GM23248 (cell line): ENCODE data around the gene BEX2. TPM values are rescaled to one million over a fixed set of nuclear protein-coding genes. Genes with fewer than 3 reads are reported as not detected.
A peak's percentile ranks its signal among the peaks of the same experiment; 100 is the strongest.

Experiments
- DNase-seq: peaks from one replicate; pipeline ENCODE4 v3.0.0-alpha.2; 2015
- H2AFZ ChIP-seq: fragments of 200-600 bp; sonication (generic); 2 replicates; pipeline ENCODE4 v1.6.1; 2016; ENCODE audit warnings: antibody characterized with exemption
- H3F3A ChIP-seq: fragments of 200-600 bp; sonication (generic); 2 replicates; pipeline ENCODE4 v1.6.1; 2016; ENCODE audit warnings: mild to moderate bottlenecking, antibody characterized with exemption, mixed run types; ENCODE audit not compliant: insufficient read depth
- H3K27ac ChIP-seq: fragments of 200-600 bp; sonication (generic); 2 replicates; pipeline ENCODE4 v1.5.1; 2016; ENCODE audit warnings: mild to moderate bottlenecking
- H3K27me3 ChIP-seq: fragments of 200-600 bp; sonication (generic); replicated peaks from 2 replicates; pipeline ENCODE4 v1.6.1; 2016; ENCODE audit warnings: mild to moderate bottlenecking; ENCODE audit not compliant: insufficient read depth
- H3K36me3 ChIP-seq: fragments of 200-600 bp; sonication (generic); 2 replicates; pipeline ENCODE4 v1.6.1; 2016; ENCODE audit warnings: low read depth, mild to moderate bottlenecking
- H3K4me1 ChIP-seq: fragments of 200-600 bp; sonication (generic); 2 replicates; pipeline ENCODE4 v1.6.1; 2016; ENCODE audit warnings: mild to moderate bottlenecking; ENCODE audit not compliant: insufficient read depth
- H3K4me2 ChIP-seq: fragments of 200-600 bp; sonication (generic); one replicate; pipeline ENCODE4 v1.6.1; 2016; ENCODE audit warnings: mild to moderate bottlenecking; ENCODE audit not compliant: unreplicated experiment
- H3K4me3 ChIP-seq: fragments of 200-600 bp; sonication (generic); 2 replicates; pipeline ENCODE4 v1.5.1; 2016; ENCODE audit warnings: mild to moderate bottlenecking
- H3K79me2 ChIP-seq: fragments of 200-600 bp; sonication (generic); 2 replicates; pipeline ENCODE4 v1.6.1; 2016; ENCODE audit warnings: mild to moderate bottlenecking; ENCODE audit not compliant: insufficient read depth
- H3K9ac ChIP-seq: fragments of 200-600 bp; sonication (generic); 2 replicates; pipeline ENCODE4 v1.6.1; 2016; ENCODE audit warnings: mild to moderate bottlenecking
- H3K9me2 ChIP-seq: fragments of 200-600 bp; sonication (generic); 2 replicates; pipeline ENCODE4 v1.6.1; 2016; ENCODE audit warnings: mixed run types, mild to moderate bottlenecking, moderate library complexity; ENCODE audit not compliant: insufficient read depth
- H3K9me3 ChIP-seq: fragments of 200-600 bp; sonication (generic); one replicate; pipeline ENCODE4 v1.6.1; 2017; ENCODE audit warnings: low read depth
- H4K20me1 ChIP-seq: fragments of 200-600 bp; sonication (generic); 2 replicates; pipeline ENCODE4 v1.6.0; 2016; ENCODE audit not compliant: insufficient read depth
- EZH2 ChIP-seq: fragments of 200-600 bp; sonication (generic); IDR thresholded peaks from 2 replicates; pipeline ENCODE4 v1.6.1; 2018; ENCODE audit warnings: antibody characterized with exemption, mild to moderate bottlenecking; ENCODE audit not compliant: insufficient read depth, poor library complexity, severe bottlenecking
- EZH2phosphoT487 ChIP-seq: fragments of 200-600 bp; sonication (generic); IDR thresholded peaks from 2 replicates; pipeline ENCODE4 v1.6.1; 2018; ENCODE audit warnings: antibody characterized with exemption, moderate library complexity, mild to moderate bottlenecking, low read depth; ENCODE audit not compliant: insufficient read depth
- WGBS, 2 experiments: methylation state at CpG; one replicate each; pipeline ENCODE4 v1.1.6; 2015 to 2017; ENCODE audit warnings: low lambda C conversion rate in 2 of 2, low coverage in 1 of 2; ENCODE audit errors: missing lambda C conversion rate in 2 of 2; 5-methylcytosine and 5-hydroxymethylcytosine counted together
- in situ Hi-C: fragments of 300-500 bp; cut with MboI; formaldehyde crosslinking; loops from 2 replicates; pipeline ENCODE4 v1.15.0; 2020
- polyA plus RNA-seq: library from polyadenylated mRNA; unstranded; fragments of >200 nt; fragmentation: Nextera tagmentation; extraction: Ambion mirVana; gene quantifications from 2 replicates; pipeline ENCODE4 v1.2.1, GENCODE V29; 2016
- small RNA-seq: library from RNA; depleted of rRNA; stranded (forward); fragments of <200 nt; gene quantifications from one replicate; pipeline ENCODE3, GENCODE V24; 2014; ENCODE audit warnings: low read depth, low replicate concordance
- total RNA-seq: library from RNA; depleted of rRNA; stranded (reverse); fragments of >200 nt; shearing (Covaris generic); gene quantifications from 2 replicates; pipeline ENCODE4 v1.2.3, GENCODE V29; 2014; rRNA removed

The BEX2 gene
- total and polyA plus RNA-seq, 2 experiments from 2014 or later: not detected

DNA sequence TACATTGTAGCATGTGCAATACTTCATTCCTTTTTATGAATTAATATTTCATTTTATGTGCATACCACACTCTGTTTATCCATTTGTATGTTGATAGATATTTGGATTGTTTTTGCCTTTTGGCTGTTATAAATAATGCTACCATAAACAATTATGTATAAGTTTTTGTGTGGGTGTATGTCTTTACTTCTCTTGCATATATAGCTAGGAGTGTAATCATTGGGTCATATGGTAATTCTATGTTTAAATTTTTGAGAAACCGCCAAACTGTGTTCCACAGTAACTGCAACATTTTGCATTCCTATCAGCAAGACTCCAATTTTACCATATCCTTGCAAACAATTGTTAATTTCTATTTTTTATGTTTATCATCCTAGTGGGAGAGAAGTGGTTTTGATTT lies 31.2 kb downstream of the BEX2 start:
- Histone ChIP-seq H3F3A (no peaks in the 10 kb centered on the region), H3K27me3 (no peaks in the 10 kb centered on the region; the same call in 1 of the 2 replicates), H3K36me3 (no peaks in the 10 kb centered on the region), H4K20me1 (no peaks in the 10 kb centered on the region), H3K4me1 (no peaks in the 10 kb centered on the region), H3K9me3 (no peaks in the 10 kb centered on the region), H2AFZ (no peak overlapping the region), H3K79me2 (no peaks in the 10 kb centered on the region), H3K27ac (no peak overlapping the region), H3K4me2 (no peak overlapping the region), H3K9ac (no peak overlapping the region), H3K4me3 (no peak overlapping the region), H3K9me2 (no peaks in the 10 kb centered on the region)
- TF ChIP-seq EZH2 (no peak), EZH2phosphoT487 (no peak)
- in situ Hi-C loops: no loop called here
- 60 to 63% methylated on average over 1 of the region's 1 CpG for WGBS, 2 experiments
- DNase-seq: no peak

DNA sequence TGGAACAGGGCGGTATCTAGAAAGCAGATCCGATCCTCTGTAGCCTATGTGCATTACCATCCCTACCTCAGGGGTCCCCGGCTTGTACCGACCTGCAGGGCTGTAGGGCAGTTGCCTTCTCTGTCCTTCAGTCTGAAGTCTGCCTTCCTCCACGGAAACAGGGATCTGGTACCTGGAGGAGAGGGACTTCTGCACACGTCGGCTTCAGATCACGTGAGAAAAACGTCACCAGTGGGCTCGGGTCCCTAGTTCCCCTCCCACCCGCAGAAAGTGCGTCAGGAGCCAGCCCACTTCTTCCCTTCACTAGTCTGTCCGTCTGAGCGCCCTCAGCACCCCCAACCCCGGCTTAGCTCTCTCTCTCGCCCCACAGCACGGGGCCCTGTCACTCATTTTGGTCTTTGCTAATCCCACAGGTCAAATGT lies 34.2 kb downstream of the BEX2 start, which contains the start of gene TCEAL5:
TCEAL5 (minus strand) TSS at position 170 of the 422 bp plus-strand sequence. CDS start 2,187 bp downstream, outside the sequence.
- Histone ChIP-seq H3K4me2 (no peak within 1 kb of the TSS), H4K20me1 (no peaks in the 10 kb centered on the region), H3K4me3 (no peak within 1 kb of the TSS), H3K9me2 (no peaks in the 10 kb centered on the region), H3K36me3 (no peaks in the 10 kb centered on the region), H3K27ac (no peak within 1 kb of the TSS), H3K9ac (no peak within 1 kb of the TSS), H3F3A (no peaks in the 10 kb centered on the region), H3K4me1 (no peaks in the 10 kb centered on the region), H2AFZ (no peak within 1 kb of the TSS), H3K79me2 (no peaks in the 10 kb centered on the region), H3K27me3 (no peaks in the 10 kb centered on the region; the same call in 1 of the 2 replicates), H3K9me3 (no peaks in the 10 kb centered on the region)
- TF ChIP-seq EZH2phosphoT487 (no peak), EZH2 (peak; percentile 53)
- DNase-seq: no peak
- in situ Hi-C loops: no loop called here
- 22 to 25% methylated on average over 8 to 12 of the region's 17 CpGs for WGBS, 2 experiments

DNA sequence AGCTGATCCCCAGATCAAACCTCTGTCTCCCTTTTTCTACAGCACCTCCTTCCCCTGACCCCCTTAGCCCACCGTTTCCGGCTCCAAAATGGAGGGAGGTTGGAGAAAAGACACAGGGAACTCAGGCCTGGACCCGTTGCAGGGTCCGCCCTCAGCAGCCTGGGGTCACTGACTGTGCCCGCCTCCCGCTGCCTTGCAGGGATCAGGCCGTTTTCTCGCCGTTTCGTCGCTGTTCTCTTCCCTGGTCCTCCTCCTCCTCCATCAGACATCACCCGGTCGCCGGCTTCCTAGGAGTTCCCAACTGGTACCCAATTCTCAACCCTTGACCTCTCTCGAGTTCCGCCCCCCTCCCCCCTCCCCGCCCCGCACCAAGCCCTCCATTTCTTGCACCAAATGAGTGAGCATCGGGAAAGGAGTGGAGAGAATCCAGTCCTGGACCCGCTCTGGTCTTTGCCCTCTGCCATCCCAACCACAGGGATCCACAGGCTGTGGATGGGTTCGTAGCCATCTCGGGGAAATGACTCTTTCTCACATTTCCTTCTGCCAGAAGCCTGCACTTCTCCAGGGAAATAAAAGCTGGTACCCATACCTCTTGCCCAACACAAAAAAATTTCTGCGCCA lies 34.7 kb downstream of the BEX2 start:
- no peak for TF ChIP-seq EZH2
- no peak for TF ChIP-seq EZH2phosphoT487
- Histone ChIP-seq H3K9me2 (no peaks in the 10 kb centered on the region), H3K4me3 (no peak overlapping the region), H2AFZ (no peak overlapping the region), H3K27me3 (no peaks in the 10 kb centered on the region; the same call in 1 of the 2 replicates), H3K4me1 (no peaks in the 10 kb centered on the region), H3K79me2 (no peaks in the 10 kb centered on the region), H3K4me2 (no peak overlapping the region), H3K9ac (no peak overlapping the region), H3K9me3 (no peaks in the 10 kb centered on the region), H3K36me3 (no peaks in the 10 kb centered on the region), H3K27ac (no peak overlapping the region), H4K20me1 (no peaks in the 10 kb centered on the region), H3F3A (no peaks in the 10 kb centered on the region)
- no peak for DNase-seq
- 2 to 16% methylated on average over 8 to 21 of the region's 23 CpGs for WGBS, 2 experiments
- in situ Hi-C loops: no loop called here

DNA sequence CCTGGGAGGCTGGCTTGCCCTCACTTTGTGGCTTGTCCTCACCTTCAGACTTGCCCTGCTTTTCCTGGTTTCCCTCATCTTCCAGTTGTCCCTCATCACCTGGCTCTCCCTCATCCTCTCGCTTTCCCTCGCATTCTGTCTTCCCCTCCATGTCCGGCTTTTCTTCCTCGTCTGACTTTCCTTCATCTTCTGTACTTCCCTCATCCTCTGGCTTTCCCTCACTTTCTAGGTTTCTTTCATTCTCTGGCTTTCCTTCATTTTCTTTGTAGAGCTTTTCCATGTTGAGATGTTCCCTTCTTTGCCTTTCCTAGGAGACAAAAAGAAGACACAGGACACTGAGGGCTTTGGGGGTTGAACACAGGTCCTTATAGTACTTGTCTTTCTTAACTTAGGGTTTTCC lies 36.5 kb downstream of the BEX2 start:
- H3K9ac ChIP-seq: no peak overlapping the region
- H3K4me2 ChIP-seq: no peak overlapping the region
- DNase-seq: no peak
- H3K36me3 ChIP-seq: no peaks in the 10 kb centered on the region
- no peak overlapping the region for H2AFZ ChIP-seq
- no peak overlapping the region for H3K27ac ChIP-seq
- no peak for TF ChIP-seq EZH2phosphoT487
- no peak for TF ChIP-seq EZH2
- no peaks in the 10 kb centered on the region for H4K20me1 ChIP-seq
- no peaks in the 10 kb centered on the region for H3K9me2 ChIP-seq
- no peaks in the 10 kb centered on the region for H3K9me3 ChIP-seq
- WGBS, 2 experiments: 95 to 100% methylated on average over 4 of the region's 4 CpGs
- H3K79me2 ChIP-seq: no peaks in the 10 kb centered on the region
- no peaks in the 10 kb centered on the region; the same call in 1 of the 2 replicates for H3K27me3 ChIP-seq
- H3F3A ChIP-seq: no peaks in the 10 kb centered on the region
- no peak overlapping the region for H3K4me3 ChIP-seq
- in situ Hi-C loops: no loop called here
- no peaks in the 10 kb centered on the region for H3K4me1 ChIP-seq

Small RNA genes lying within 50 kb of the gene (small RNA-seq; reads per million reads assigned to genes)
- not detected for gene Z92846.1

Other genes starting within 250 kb of the BEX2 start
- 73.0 and 91.8 TPM in 2 replicates for gene BEX1, start 246.8 kb downstream of the BEX2 start, total RNA-seq
- 79.4 and 79.9 TPM in 2 replicates for gene BEX1, start 246.8 kb downstream of the BEX2 start, polyA plus RNA-seq
- gene NXF3, start 217.8 kb downstream of the BEX2 start, total RNA-seq: 13.6 and 31.4 TPM in 2 replicates
- gene NXF3, start 217.8 kb downstream of the BEX2 start, polyA plus RNA-seq: 6.6 and 7.9 TPM in 2 replicates
- gene BEX4, start 95.9 kb downstream of the BEX2 start, total RNA-seq: 0.54 and 2.4 TPM in 2 replicates
- 2.4 TPM in 2 replicates for gene BEX4, start 95.9 kb downstream of the BEX2 start, polyA plus RNA-seq
- 87.3 and 97.7 TPM in 2 replicates for gene TCEAL8, start 55.8 kb downstream of the BEX2 start, total RNA-seq
- 104 TPM in 2 replicates for gene TCEAL8, start 55.8 kb downstream of the BEX2 start, polyA plus RNA-seq
- gene TCEAL5, start 34.2 kb downstream of the BEX2 start, total RNA-seq: not detected in 2 replicates
- gene TCEAL5, start 34.2 kb downstream of the BEX2 start, polyA plus RNA-seq: not detected in 2 replicates
- 8.0 and 17.1 TPM in 2 replicates for gene TCEAL7, start 19.2 kb upstream of the BEX2 start, total RNA-seq
- 21.8 and 21.9 TPM in 2 replicates for gene TCEAL7, start 19.2 kb upstream of the BEX2 start, polyA plus RNA-seq
- gene TCEAL9, start 45.5 kb upstream of the BEX2 start, total RNA-seq: 86.4 and 107 TPM in 2 replicates
- gene TCEAL9, start 45.5 kb upstream of the BEX2 start, polyA plus RNA-seq: 188 and 192 TPM in 2 replicates
- 129 and 154 TPM in 2 replicates for gene BEX3, start 65.5 kb upstream of the BEX2 start, total RNA-seq
- 300 and 313 TPM in 2 replicates for gene BEX3, start 65.5 kb upstream of the BEX2 start, polyA plus RNA-seq
- not detected in 2 replicates for gene RAB40A, start 208.5 kb upstream of the BEX2 start, total RNA-seq
- gene RAB40A, start 208.5 kb upstream of the BEX2 start, polyA plus RNA-seq: 0.16 and 0.34 TPM in 2 replicates